HUES6 (cell line): ENCODE measurements around the gene MATK.

Source experiments
- H3K27ac ChIP-seq: 2 replicates; pipeline ENCODE4 v1.7.0; 2013; ENCODE audit warnings: low read depth, mild to moderate bottlenecking, low read length, inconsistent platforms
- H3K27me3 ChIP-seq: 2 replicates; pipeline ENCODE4 v1.6.1; 2013; ENCODE audit warnings: low read length; ENCODE audit not compliant: control insufficient read depth, insufficient read depth
- H3K36me3 ChIP-seq: 2 replicates; pipeline ENCODE4 v1.6.1; 2013; ENCODE audit warnings: low read length; ENCODE audit not compliant: control insufficient read depth, insufficient read depth
- H3K4me1 ChIP-seq: 2 replicates; pipeline ENCODE4 v1.6.1; 2013; ENCODE audit warnings: low read length; ENCODE audit not compliant: control insufficient read depth, insufficient read depth
- H3K4me3 ChIP-seq: 2 replicates; pipeline ENCODE4 v1.5.1; 2013; ENCODE audit warnings: low read depth, low read length
- H3K9ac ChIP-seq: one replicate; pipeline ENCODE4 v1.6.1; 2013; ENCODE audit warnings: mild to moderate bottlenecking, low read length
- H3K9me3 ChIP-seq: 2 replicates; pipeline ENCODE4 v1.6.1; 2013; ENCODE audit warnings: low read depth, low read length; ENCODE audit not compliant: control insufficient read depth, insufficient read depth

MATK gene

GRCh38 chr19:3788996-3789778 lies 3.0 kb upstream of the MATK start:
- Histone ChIP-seq H3K27ac (no peak overlapping the region), H3K4me1 (peaks cover 9% of the 10 kb centered on the region; the same call in 1 of the 2 replicates), H3K9me3 (no peaks in the 10 kb centered on the region), H3K4me3 (no peak overlapping the region), H3K9ac (no peak overlapping the region), H3K27me3 (peaks cover 38% of the 10 kb centered on the region), H3K36me3 (no peaks in the 10 kb centered on the region)

GRCh38 chr19:3785451-3785937 lies 687 bp downstream of the MATK start:
- Histone ChIP-seq H3K9ac (peak overlapping the region; percentile 65), H3K27ac (no peak overlapping the region), H3K36me3 (peaks cover 8% of the 10 kb centered on the region; the same call in 1 of the 2 replicates), H3K27me3 (peaks cover 40% of the 10 kb centered on the region), H3K4me1 (peaks cover 9% of the 10 kb centered on the region; the same call in 1 of the 2 replicates), H3K4me3 (peak overlapping the region; percentile 71), H3K9me3 (peaks cover 22% of the 10 kb centered on the region)

- H3K9me3 ChIP-seq = peaks cover 22% of the 10 kb centered on the region
- H3K27ac ChIP-seq = no peak overlapping the region
- H3K27me3 ChIP-seq = peaks cover 34% of the 10 kb centered on the region
- peaks cover 8% of the 10 kb centered on the region; the same call in 1 of the 2 replicates for H3K36me3 ChIP-seq
- H3K9ac ChIP-seq = no peak overlapping the region
- peaks cover 9% of the 10 kb centered on the region; the same call in 1 of the 2 replicates for H3K4me1 ChIP-seq
- H3K4me3 ChIP-seq = peak overlapping the region; percentile 71
Observed at GRCh38 chr19:3784607-3785450, 1.4 kb downstream of the MATK start.

GRCh38 chr19:3783660-3784584 lies 2.3 kb downstream of the MATK start:
- H3K4me3 ChIP-seq = no peak overlapping the region

GRCh38 chr19:3782903-3783302 lies 3.3 kb downstream of the MATK start:
- H3K27me3 ChIP-seq = peaks cover 34% of the 10 kb centered on the region
- peaks cover 9% of the 10 kb centered on the region; the same call in 1 of the 2 replicates for H3K4me1 ChIP-seq
- H3K9ac ChIP-seq = no peak overlapping the region
- H3K36me3 ChIP-seq = peaks cover 8% of the 10 kb centered on the region; the same call in 1 of the 2 replicates
- H3K27ac ChIP-seq = no peak overlapping the region
- peaks cover 22% of the 10 kb centered on the region for H3K9me3 ChIP-seq
- no peak overlapping the region for H3K4me3 ChIP-seq

More at GRCh38 chr19:3783660-3784584, 2.3 kb downstream of the MATK start:
- Histone ChIP-seq H3K27me3 (peaks cover 34% of the 10 kb centered on the region), H3K36me3 (peaks cover 8% of the 10 kb centered on the region; the same call in 1 of the 2 replicates), H3K27ac (no peak overlapping the region), H3K9me3 (peaks cover 22% of the 10 kb centered on the region), H3K9ac (no peak overlapping the region), H3K4me1 (peaks cover 9% of the 10 kb centered on the region; the same call in 1 of the 2 replicates)

- Histone ChIP-seq H3K27me3 (peaks cover 34% of the 10 kb centered on the region), H3K27ac (no peak overlapping the region), H3K9ac (no peak overlapping the region), H3K9me3 (peaks cover 22% of the 10 kb centered on the region), H3K36me3 (peaks cover 8% of the 10 kb centered on the region; the same call in 1 of the 2 replicates), H3K4me3 (no peak overlapping the region), H3K4me1 (peaks cover 9% of the 10 kb centered on the region; the same call in 1 of the 2 replicates)
Observed at GRCh38 chr19:3782330-3782729, 3.9 kb downstream of the MATK start.

- H3K27ac ChIP-seq = no peak overlapping the region
- peaks cover 9% of the 10 kb centered on the region; the same call in 1 of the 2 replicates for H3K4me1 ChIP-seq
- peaks cover 8% of the 10 kb centered on the region; the same call in 1 of the 2 replicates for H3K36me3 ChIP-seq
- H3K9ac ChIP-seq = no peak overlapping the region
- H3K27me3 ChIP-seq = peaks cover 28% of the 10 kb centered on the region
- peaks cover 22% of the 10 kb centered on the region for H3K9me3 ChIP-seq
- H3K4me3 ChIP-seq = no peak overlapping the region
Observed at GRCh38 chr19:3781603-3782002, 4.6 kb downstream of the MATK start.

GRCh38 chr19:3780786-3781304 lies 5.3 kb downstream of the MATK start:
- Histone ChIP-seq H3K36me3 (peaks cover 8% of the 10 kb centered on the region; the same call in 1 of the 2 replicates), H3K9me3 (peaks cover 22% of the 10 kb centered on the region), H3K9ac (no peak overlapping the region), H3K27me3 (peaks cover 23% of the 10 kb centered on the region), H3K27ac (no peak overlapping the region), H3K4me1 (peaks cover 9% of the 10 kb centered on the region; the same call in 1 of the 2 replicates), H3K4me3 (no peak overlapping the region)

GRCh38 chr19:3778899-3779723 lies 7.1 kb downstream of the MATK start:
- Histone ChIP-seq H3K4me1 (no peaks in the 10 kb centered on the region), H3K27me3 (peaks cover 5% of the 10 kb centered on the region), H3K9ac (no peak overlapping the region), H3K27ac (no peak overlapping the region), H3K36me3 (peaks cover 8% of the 10 kb centered on the region; the same call in 1 of the 2 replicates), H3K4me3 (no peak overlapping the region), H3K9me3 (peaks cover 22% of the 10 kb centered on the region)
